Activated T-cell treated with anti-CD3 and anti-CD28 coated beads, Interleukin-2, amount 50 U/mL, for 24 hours (primary cell): ENCODE results near the gene EGR2.
"Not testable (repeated sequence)": the region's sequence is repeated elsewhere in the genome, so short reads cannot be mapped to it uniquely, and the experiment has no call there.

ENCODE experiments used
- DNase-seq: peaks from one replicate; pipeline ENCODE4 v3.0.0-alpha.2; 2020
- H3K27ac Mint-ChIP-seq: 2 replicates; pipeline ENCODE4 v1.8.0; 2020; ENCODE audit warnings: mild to moderate bottlenecking, mixed read lengths
- H3K27me3 Mint-ChIP-seq: 2 replicates; pipeline ENCODE4 v1.8.0; 2020; ENCODE audit warnings: mixed read lengths
- H3K36me3 Mint-ChIP-seq: 2 replicates; pipeline ENCODE4 v1.8.0; 2020; ENCODE audit warnings: low read depth, mixed read lengths
- H3K4me1 Mint-ChIP-seq: 2 replicates; pipeline ENCODE4 v1.8.0; 2020; ENCODE audit warnings: low read depth, mixed read lengths
- H3K4me3 Mint-ChIP-seq: 2 replicates; pipeline ENCODE4 v1.8.0; 2020; ENCODE audit warnings: mild to moderate bottlenecking, moderate library complexity, mixed read lengths
- H3K9me3 Mint-ChIP-seq: 2 replicates; pipeline ENCODE4 v1.8.0; 2020; ENCODE audit warnings: mixed read lengths

Gene EGR2

GRCh38 chr10:62792261-62792660 is 23.9 kb downstream of the EGR2 start:
- Mint-ChIP-seq H3K9me3 (no peaks in the 10 kb centered on the region), H3K36me3 (no peaks in the 10 kb centered on the region), H3K4me3 (no peak overlapping the region), H3K27ac (no peak overlapping the region), H3K4me1 (no peaks in the 10 kb centered on the region), H3K27me3 (peaks cover 13% of the 10 kb centered on the region)
- no peak for DNase-seq

- Mint-ChIP-seq H3K36me3 (no peaks in the 10 kb centered on the region), H3K4me1 (no peaks in the 10 kb centered on the region), H3K9me3 (peaks cover 5% of the 10 kb centered on the region), H3K27me3 (no peaks in the 10 kb centered on the region), H3K4me3 (no peak overlapping the region), H3K27ac (no peak overlapping the region)
- no peak for DNase-seq
These were observed 25.6 kb downstream of the EGR2 start for GRCh38 chr10:62790571-62790970.

- Mint-ChIP-seq H3K4me3 (no peak overlapping the region), H3K27ac (no peak overlapping the region), H3K4me1 (no peaks in the 10 kb centered on the region), H3K9me3 (peaks cover 8% of the 10 kb centered on the region), H3K36me3 (no peaks in the 10 kb centered on the region), H3K27me3 (no peaks in the 10 kb centered on the region)
- no peak for DNase-seq
These were observed 26.1 kb downstream of the EGR2 start for GRCh38 chr10:62790019-62790555.

- Mint-ChIP-seq H3K36me3 (no peaks in the 10 kb centered on the region), H3K27me3 (no peaks in the 10 kb centered on the region), H3K9me3 (peaks cover 17% of the 10 kb centered on the region), H3K27ac (no peak overlapping the region), H3K4me3 (no peak overlapping the region), H3K4me1 (no peaks in the 10 kb centered on the region)
- DNase-seq = no peak
These were observed 27.2 kb downstream of the EGR2 start for GRCh38 chr10:62788861-62789467.

- H3K27ac Mint-ChIP-seq, DNase-seq, H3K4me1 Mint-ChIP-seq, H3K36me3 Mint-ChIP-seq, H3K4me3 Mint-ChIP-seq, H3K27me3 Mint-ChIP-seq: not testable (repeated sequence)
- peaks cover 21% of the 10 kb centered on the region for H3K9me3 Mint-ChIP-seq
These were observed 27.9 kb downstream of the EGR2 start for GRCh38 chr10:62788285-62788684.

GRCh38 chr10:62784537-62784936 is 31.6 kb downstream of the EGR2 start:
- H3K27ac Mint-ChIP-seq, H3K36me3 Mint-ChIP-seq: not testable (repeated sequence)
- H3K9me3 Mint-ChIP-seq = peaks cover 21% of the 10 kb centered on the region

GRCh38 chr10:62779487-62780248 is 36.5 kb downstream of the EGR2 start:
- DNase-seq = peak; percentile 82
- H3K27ac Mint-ChIP-seq = peak overlapping the region; percentile 65
- no peaks in the 10 kb centered on the region for H3K36me3 Mint-ChIP-seq
- H3K4me3 Mint-ChIP-seq = peak overlapping the region; percentile 23
- peaks cover 3% of the 10 kb centered on the region for H3K27me3 Mint-ChIP-seq
- H3K9me3 Mint-ChIP-seq = peaks cover 8% of the 10 kb centered on the region
- peaks cover 41% of the 10 kb centered on the region for H3K4me1 Mint-ChIP-seq

More at GRCh38 chr10:62784537-62784936, 31.6 kb downstream of the EGR2 start:
- peaks cover 18% of the 10 kb centered on the region for H3K4me1 Mint-ChIP-seq
- not testable (repeated sequence) for H3K4me3 Mint-ChIP-seq, H3K27me3 Mint-ChIP-seq, DNase-seq

- no peak for DNase-seq
- H3K27me3 Mint-ChIP-seq = peaks cover 8% of the 10 kb centered on the region
- no peaks in the 10 kb centered on the region for H3K36me3 Mint-ChIP-seq
- no peak overlapping the region for H3K27ac Mint-ChIP-seq
- H3K4me1 Mint-ChIP-seq = peaks cover 44% of the 10 kb centered on the region
- no peaks in the 10 kb centered on the region for H3K9me3 Mint-ChIP-seq
- H3K4me3 Mint-ChIP-seq = no peak overlapping the region
These were observed 38.0 kb downstream of the EGR2 start for GRCh38 chr10:62778125-62778524.

GRCh38 chr10:62772186-62772974 is 43.8 kb downstream of the EGR2 start:
- H3K9me3 Mint-ChIP-seq = no peaks in the 10 kb centered on the region
- H3K27me3 Mint-ChIP-seq = peaks cover 5% of the 10 kb centered on the region
- no peak overlapping the region for H3K27ac Mint-ChIP-seq
- no peaks in the 10 kb centered on the region for H3K36me3 Mint-ChIP-seq
- H3K4me1 Mint-ChIP-seq = peaks cover 25% of the 10 kb centered on the region
- DNase-seq = no peak
- no peak overlapping the region for H3K4me3 Mint-ChIP-seq

- Mint-ChIP-seq H3K9me3 (no peaks in the 10 kb centered on the region), H3K4me3 (no peak overlapping the region), H3K4me1 (peaks cover 27% of the 10 kb centered on the region), H3K27me3 (peaks cover 5% of the 10 kb centered on the region), H3K36me3 (no peaks in the 10 kb centered on the region), H3K27ac (no peak overlapping the region)
- DNase-seq = no peak
These were observed 46.5 kb downstream of the EGR2 start for GRCh38 chr10:62769574-62770242.

GRCh38 chr10:62766386-62766785 is 49.8 kb downstream of the EGR2 start:
- no peaks in the 10 kb centered on the region for H3K9me3 Mint-ChIP-seq
- DNase-seq = no peak
- H3K27ac Mint-ChIP-seq = no peak overlapping the region
- no peaks in the 10 kb centered on the region for H3K36me3 Mint-ChIP-seq
- H3K27me3 Mint-ChIP-seq = no peaks in the 10 kb centered on the region
- H3K4me1 Mint-ChIP-seq = peaks cover 28% of the 10 kb centered on the region
- no peak overlapping the region for H3K4me3 Mint-ChIP-seq

- H3K4me1 Mint-ChIP-seq = peaks cover 34% of the 10 kb centered on the region
- no peaks in the 10 kb centered on the region for H3K27me3 Mint-ChIP-seq
- DNase-seq = no peak
- H3K36me3 Mint-ChIP-seq = no peaks in the 10 kb centered on the region
- H3K4me3 Mint-ChIP-seq = no peak overlapping the region
- H3K27ac Mint-ChIP-seq = no peak overlapping the region
- H3K9me3 Mint-ChIP-seq = no peaks in the 10 kb centered on the region
These were observed 50.4 kb downstream of the EGR2 start for GRCh38 chr10:62765726-62766125.

GRCh38 chr10:62764011-62764410 is 52.2 kb downstream of the EGR2 start:
- H3K4me3 Mint-ChIP-seq = no peak overlapping the region
- no peaks in the 10 kb centered on the region for H3K27me3 Mint-ChIP-seq
- no peak for DNase-seq
- no peak overlapping the region for H3K27ac Mint-ChIP-seq
- H3K4me1 Mint-ChIP-seq = peaks cover 24% of the 10 kb centered on the region
- H3K36me3 Mint-ChIP-seq = no peaks in the 10 kb centered on the region
- no peaks in the 10 kb centered on the region for H3K9me3 Mint-ChIP-seq

GRCh38 chr10:62763155-62763554 is 53.0 kb downstream of the EGR2 start:
- no peak for DNase-seq
- H3K4me1 Mint-ChIP-seq = peaks cover 24% of the 10 kb centered on the region
- no peak overlapping the region for H3K4me3 Mint-ChIP-seq
- H3K27ac Mint-ChIP-seq = no peak overlapping the region
- H3K27me3 Mint-ChIP-seq = no peaks in the 10 kb centered on the region
- no peaks in the 10 kb centered on the region for H3K36me3 Mint-ChIP-seq
- H3K9me3 Mint-ChIP-seq = no peaks in the 10 kb centered on the region
